Measurements from ENCODE around the gene ALDH3A2.
A peak's percentile ranks its signal among the peaks of the same experiment; 100 is the strongest.

Gene ALDH3A2

GRCh38 chr17:19716108-19717030 is 67.8 kb downstream of the ALDH3A2 start, which contains the start of gene SLC47A2:
Gene SLC47A2 (minus strand): TSS chr17:19716584. CDS start chr17:19716555, 29 bp downstream.
- TF ChIP-seq ZFP30 (CRISPR knock-in tag; IDR thresholded peaks at IDR 0.05): no peak
- no peak for TF ChIP-seq RARB (CRISPR knock-in tag; IDR thresholded peaks at IDR 0.05)
- TF ChIP-seq GLIS3 (CRISPR knock-in tag; IDR thresholded peaks at IDR 0.05): no peak
- no peak for TF ChIP-seq POU6F1 (CRISPR knock-in tag; IDR thresholded peaks at IDR 0.05; ENCODE audit: borderline replicate concordance, low read depth)
- TF ChIP-seq TOX (CRISPR knock-in tag; IDR thresholded peaks at IDR 0.05; ENCODE audit: borderline replicate concordance): no peak
- TF ChIP-seq CSDC2 (CRISPR knock-in tag; IDR thresholded peaks at IDR 0.05): no peak
- peak; percentile 30 for ATAC-seq

GRCh38 chr17:19717031-19717360 is 68.4 kb downstream of the ALDH3A2 start:
- no peak for TF ChIP-seq ZFP30 (CRISPR knock-in tag; IDR thresholded peaks at IDR 0.05)
- no peak for TF ChIP-seq PPARA (CRISPR knock-in tag; IDR thresholded peaks at IDR 0.05; ENCODE audit: borderline replicate concordance)
- no peak for TF ChIP-seq ZC3H10 (CRISPR knock-in tag; IDR thresholded peaks at IDR 0.05)
- no peak for TF ChIP-seq ISL1 (CRISPR knock-in tag; IDR thresholded peaks at IDR 0.05)
- TF ChIP-seq POU6F1 (CRISPR knock-in tag; IDR thresholded peaks at IDR 0.05; ENCODE audit: borderline replicate concordance, low read depth): no peak
- TF ChIP-seq TOX (CRISPR knock-in tag; IDR thresholded peaks at IDR 0.05; ENCODE audit: borderline replicate concordance): no peak
- TF ChIP-seq ZNF565 (CRISPR knock-in tag; conservative IDR thresholded peaks at IDR 0.05; ENCODE audit: low read depth): no peak
- no peak for TF ChIP-seq BACH2 (CRISPR knock-in tag; IDR thresholded peaks at IDR 0.05; ENCODE audit: borderline replicate concordance)
- no peak for TF ChIP-seq CSRNP3 (CRISPR knock-in tag; IDR thresholded peaks at IDR 0.05)
- TF ChIP-seq ZNF8 (CRISPR knock-in tag; IDR thresholded peaks at IDR 0.05): no peak
- TF ChIP-seq CREB5 (CRISPR knock-in tag; IDR thresholded peaks at IDR 0.05; ENCODE audit: low read depth): no peak
- TF ChIP-seq PATZ1 (CRISPR knock-in tag; IDR thresholded peaks at IDR 0.05; ENCODE audit: borderline replicate concordance): no peak
- ATAC-seq: no peak

GRCh38 chr17:19717411-19717908 is 68.9 kb downstream of the ALDH3A2 start:
- TF ChIP-seq TCF4 (CRISPR knock-in tag; IDR thresholded peaks at IDR 0.05; ENCODE audit: borderline replicate concordance) (no peak), SNAI2 (CRISPR knock-in tag; IDR thresholded peaks at IDR 0.05) (no peak), ZNF565 (CRISPR knock-in tag; conservative IDR thresholded peaks at IDR 0.05; ENCODE audit: low read depth) (no peak), GLIS3 (CRISPR knock-in tag; IDR thresholded peaks at IDR 0.05) (no peak), CSDC2 (CRISPR knock-in tag; IDR thresholded peaks at IDR 0.05) (no peak), ZFP30 (CRISPR knock-in tag; IDR thresholded peaks at IDR 0.05) (no peak), OSR1 (CRISPR knock-in tag; IDR thresholded peaks at IDR 0.05) (no peak), POU6F1 (CRISPR knock-in tag; IDR thresholded peaks at IDR 0.05; ENCODE audit: borderline replicate concordance, low read depth) (no peak), CREB5 (CRISPR knock-in tag; IDR thresholded peaks at IDR 0.05; ENCODE audit: low read depth) (no peak), ZNF70 (CRISPR knock-in tag; IDR thresholded peaks at IDR 0.05) (no peak), PATZ1 (CRISPR knock-in tag; IDR thresholded peaks at IDR 0.05; ENCODE audit: borderline replicate concordance) (no peak), ISL1 (CRISPR knock-in tag; IDR thresholded peaks at IDR 0.05) (no peak)
- no peak for ATAC-seq

Data from SK-N-SH treated with all-trans-retinoic acid at 6 μM for 48 hours (cell line).